ENCODE data around the gene KLHL20.
"Not testable (repeated sequence)": the region's sequence is repeated elsewhere in the genome, so short reads cannot be mapped to it uniquely, and the experiment has no call there.

The KLHL20 gene, protein sequence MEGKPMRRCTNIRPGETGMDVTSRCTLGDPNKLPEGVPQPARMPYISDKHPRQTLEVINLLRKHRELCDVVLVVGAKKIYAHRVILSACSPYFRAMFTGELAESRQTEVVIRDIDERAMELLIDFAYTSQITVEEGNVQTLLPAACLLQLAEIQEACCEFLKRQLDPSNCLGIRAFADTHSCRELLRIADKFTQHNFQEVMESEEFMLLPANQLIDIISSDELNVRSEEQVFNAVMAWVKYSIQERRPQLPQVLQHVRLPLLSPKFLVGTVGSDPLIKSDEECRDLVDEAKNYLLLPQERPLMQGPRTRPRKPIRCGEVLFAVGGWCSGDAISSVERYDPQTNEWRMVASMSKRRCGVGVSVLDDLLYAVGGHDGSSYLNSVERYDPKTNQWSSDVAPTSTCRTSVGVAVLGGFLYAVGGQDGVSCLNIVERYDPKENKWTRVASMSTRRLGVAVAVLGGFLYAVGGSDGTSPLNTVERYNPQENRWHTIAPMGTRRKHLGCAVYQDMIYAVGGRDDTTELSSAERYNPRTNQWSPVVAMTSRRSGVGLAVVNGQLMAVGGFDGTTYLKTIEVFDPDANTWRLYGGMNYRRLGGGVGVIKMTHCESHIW

DNA sequence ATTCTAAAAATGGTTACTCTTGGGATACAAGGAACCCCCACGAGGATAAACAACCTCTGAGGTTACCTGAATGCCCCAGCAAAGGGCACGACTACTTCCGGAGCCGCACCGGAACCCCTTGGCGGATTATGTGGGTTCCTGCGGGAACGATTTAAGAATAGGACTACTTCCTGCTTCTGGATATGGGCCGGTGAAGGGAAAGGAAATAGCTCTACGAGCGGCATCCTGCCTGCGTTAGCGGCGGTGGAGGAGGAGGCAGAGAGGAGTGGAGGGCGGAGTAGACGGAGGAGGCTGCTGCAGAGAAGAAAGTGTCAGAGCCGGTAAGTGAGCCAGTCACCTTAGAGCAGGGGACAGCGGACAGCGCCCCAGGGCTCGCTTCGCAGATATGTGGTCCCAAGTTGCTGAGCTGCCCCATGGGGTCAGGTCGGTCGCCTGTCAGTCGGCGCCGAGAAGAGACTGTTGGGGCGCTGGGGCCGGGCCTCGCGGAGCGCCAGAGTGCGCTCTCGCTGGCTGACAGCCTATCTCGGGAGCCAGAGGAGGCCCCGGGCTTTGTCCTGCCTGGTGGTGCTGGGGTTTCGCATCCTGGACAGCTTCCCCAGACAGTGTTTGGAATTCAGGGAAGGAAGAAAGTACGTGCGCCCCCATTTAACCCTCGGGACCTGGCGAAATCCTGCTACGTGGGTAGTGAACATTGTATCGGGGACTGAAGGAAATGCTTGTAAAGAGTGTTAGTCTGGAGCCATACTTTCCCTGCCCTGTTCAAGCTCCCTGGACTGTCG is at the start of gene KLHL20:
Gene KLHL20, plus strand, starts transcription at position 223 of the 779 bp plus-strand sequence. CDS start 1,063 bp downstream, outside the sequence.
- peaks cover 20% of the 10 kb centered on the region for H3K27me3 Mint-ChIP-seq
- H3K9me3 Mint-ChIP-seq: no peaks in the 10 kb centered on the region
- peaks cover 13% of the 10 kb centered on the region for H3K36me3 Mint-ChIP-seq (ENCODE audit: insufficient read depth)
- peak within 1 kb of the TSS; percentile 88 for H3K4me3 Mint-ChIP-seq
- ATAC-seq (replicated peaks; ENCODE audit: extremely low read depth, poor library complexity, severe bottlenecking) (peak; percentile 97), DNase-seq (ENCODE audit: low spot score in 2 of 2) (peak; percentile 78 to 89)
- peak within 1 kb of the TSS; percentile 92 for H3K27ac Mint-ChIP-seq (ENCODE audit: low read depth)
- H3K4me1 Mint-ChIP-seq: peaks cover 15% of the 10 kb centered on the region

DNA sequence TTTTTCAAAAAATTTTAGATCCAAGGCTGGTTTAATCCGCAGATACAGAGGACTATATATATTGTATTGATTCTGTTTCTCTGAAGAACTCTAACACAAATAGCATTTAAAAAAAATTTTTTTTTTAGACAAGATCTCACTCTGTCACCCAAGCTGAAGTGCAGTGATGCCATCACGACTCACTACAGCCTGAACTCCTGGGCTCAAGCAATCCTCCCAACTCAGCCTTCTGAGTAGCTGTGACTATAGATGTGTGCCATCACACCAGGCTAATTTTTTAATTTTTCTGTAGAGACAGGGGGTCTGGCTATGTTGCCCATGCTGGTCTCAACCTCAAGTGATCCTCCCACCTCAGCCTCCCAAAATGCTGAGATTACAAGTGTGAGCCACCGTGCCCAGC is 48.1 kb upstream of the KLHL20 start:
- no peak for DNase-seq (ENCODE audit: low spot score in 2 of 2)
- Mint-ChIP-seq H3K36me3 (ENCODE audit: insufficient read depth) (peaks cover 3% of the 10 kb centered on the region), H3K27me3 (peaks cover 49% of the 10 kb centered on the region), H3K27ac (ENCODE audit: low read depth) (no peak overlapping the region), H3K9me3 (no peaks in the 10 kb centered on the region), H3K4me1 (peaks cover 5% of the 10 kb centered on the region), H3K4me3 (no peak overlapping the region)
- no peak for ATAC-seq (replicated peaks; ENCODE audit: extremely low read depth, poor library complexity, severe bottlenecking)

DNA sequence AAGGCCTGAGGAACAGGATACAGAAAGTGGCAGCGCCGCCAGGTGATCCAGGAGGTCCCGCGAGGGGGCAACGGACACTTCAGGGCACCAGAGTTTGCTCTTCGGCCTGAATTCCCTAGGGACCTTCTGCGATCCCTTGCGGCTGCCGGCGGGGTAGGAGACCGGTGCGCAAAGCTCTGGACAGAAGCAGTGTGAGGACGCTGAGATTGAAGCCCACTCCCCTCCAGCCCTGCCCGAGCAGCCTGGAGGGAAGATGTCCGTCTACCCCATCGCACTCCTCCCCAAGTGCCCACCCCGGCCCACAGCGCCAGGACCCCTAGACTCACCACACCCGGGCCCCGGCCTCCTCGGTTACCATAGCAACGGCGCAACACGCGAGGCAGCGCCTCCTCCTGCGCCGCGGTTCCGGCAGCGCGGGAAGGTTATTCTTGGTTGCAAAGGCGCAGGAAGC is 45.3 kb upstream of the KLHL20 start, which contains the start of gene ANKRD45:
Gene ANKRD45, minus strand, starts transcription at position 361 of the 451 bp plus-strand sequence. CDS start 10,433 bp downstream, outside the sequence.
- ATAC-seq (replicated peaks; ENCODE audit: extremely low read depth, poor library complexity, severe bottlenecking) (no peak), DNase-seq (ENCODE audit: low spot score in 2 of 2) (no peak)
- Mint-ChIP-seq H3K27ac (ENCODE audit: low read depth) (no peak within 1 kb of the TSS), H3K36me3 (ENCODE audit: insufficient read depth) (peaks cover 3% of the 10 kb centered on the region), H3K4me3 (peak within 1 kb of the TSS; percentile 14), H3K27me3 (peaks cover 49% of the 10 kb centered on the region), H3K9me3 (no peaks in the 10 kb centered on the region), H3K4me1 (peaks cover 5% of the 10 kb centered on the region)

DNA sequence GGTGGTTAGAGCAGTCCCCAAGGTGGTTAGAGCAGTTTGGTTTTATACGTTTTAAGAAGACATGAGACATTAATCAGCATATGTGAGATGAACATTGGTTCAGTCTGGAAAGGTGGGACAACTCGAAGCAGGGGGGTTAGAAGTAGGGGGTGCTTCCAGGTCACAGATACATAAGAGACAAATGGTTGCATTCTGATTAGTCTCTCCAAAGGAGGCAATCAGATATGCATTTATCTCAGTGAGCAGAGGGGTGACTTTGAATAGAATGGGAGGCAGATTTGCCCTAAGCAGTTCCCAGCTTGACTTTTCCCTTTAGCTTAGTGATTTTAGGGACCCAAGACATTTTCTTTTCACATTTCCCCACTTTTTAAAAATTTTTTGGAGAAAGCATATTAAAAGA is 40.3 kb upstream of the KLHL20 start:
- not testable (repeated sequence) for H3K4me3 Mint-ChIP-seq; H3K9me3 Mint-ChIP-seq; DNase-seq (ENCODE audit: low spot score in 2 of 2); ATAC-seq (replicated peaks; ENCODE audit: extremely low read depth, poor library complexity, severe bottlenecking); H3K36me3 Mint-ChIP-seq (ENCODE audit: insufficient read depth); H3K4me1 Mint-ChIP-seq; H3K27ac Mint-ChIP-seq (ENCODE audit: low read depth)
- peaks cover 21% of the 10 kb centered on the region for H3K27me3 Mint-ChIP-seq

DNA sequence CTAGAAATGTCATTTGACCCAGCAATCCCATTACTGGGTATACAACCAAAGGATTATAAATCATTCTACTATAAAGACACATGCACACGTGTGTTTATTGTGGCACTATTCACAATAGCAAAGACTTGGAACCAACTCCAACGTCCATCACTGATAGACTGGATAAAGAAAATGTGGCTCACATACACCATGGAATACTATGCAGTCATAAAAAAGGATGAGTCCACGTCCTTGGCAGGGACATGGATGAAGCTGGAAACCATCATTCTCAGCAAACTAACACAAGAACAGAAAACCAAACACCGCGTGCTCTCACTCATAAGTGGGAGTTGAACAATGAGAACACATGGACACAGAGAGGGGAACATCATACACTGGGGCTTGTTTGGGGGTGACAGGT is 34.6 kb upstream of the KLHL20 start:
- not testable (repeated sequence) for ATAC-seq (replicated peaks; ENCODE audit: extremely low read depth, poor library complexity, severe bottlenecking); H3K4me3 Mint-ChIP-seq; H3K27ac Mint-ChIP-seq (ENCODE audit: low read depth); H3K27me3 Mint-ChIP-seq; DNase-seq (ENCODE audit: low spot score in 2 of 2); H3K4me1 Mint-ChIP-seq; H3K36me3 Mint-ChIP-seq (ENCODE audit: insufficient read depth); H3K9me3 Mint-ChIP-seq

DNA sequence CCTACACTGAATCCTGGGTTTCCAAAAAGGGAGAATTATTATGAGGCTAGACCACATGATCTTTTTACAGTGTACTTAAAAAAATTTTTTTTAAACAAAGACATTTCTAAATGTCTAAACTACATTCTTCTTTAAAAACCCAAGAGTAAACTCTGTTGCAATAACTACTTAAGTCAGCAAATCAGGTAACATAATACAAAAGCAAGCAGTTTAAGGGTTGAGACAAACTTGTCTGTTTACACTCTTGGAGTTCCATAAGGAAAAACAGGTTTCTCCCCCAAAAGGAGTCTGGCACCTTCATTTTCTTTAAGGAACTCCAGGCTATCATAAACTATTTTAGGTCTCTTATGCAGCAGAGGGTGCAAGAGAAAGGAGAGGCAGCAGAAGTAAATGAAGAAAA is 32.6 kb upstream of the KLHL20 start:
- ATAC-seq (replicated peaks; ENCODE audit: extremely low read depth, poor library complexity, severe bottlenecking): no peak
- no peak overlapping the region for H3K27ac Mint-ChIP-seq (ENCODE audit: low read depth)
- no peak for DNase-seq (ENCODE audit: low spot score in 2 of 2)

DNA sequence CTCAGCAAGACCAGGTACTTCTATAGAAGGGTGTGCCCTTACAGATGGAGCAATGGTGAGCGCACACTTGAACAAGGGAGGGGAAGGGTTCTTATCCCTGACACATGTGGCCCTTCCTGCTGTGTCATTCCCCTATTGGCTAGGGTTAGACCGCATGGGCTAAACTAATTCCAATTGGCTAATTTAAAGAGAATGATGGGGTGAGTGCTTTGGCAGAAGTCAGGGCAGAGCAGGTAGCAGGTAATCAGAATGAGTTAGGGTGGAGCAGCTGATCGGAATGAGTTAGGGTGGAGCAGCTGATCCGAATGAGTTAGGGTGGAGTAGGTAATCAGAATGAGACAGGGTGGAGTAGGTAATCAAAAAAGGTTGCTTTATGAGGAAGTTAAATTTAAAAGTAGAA is 30.9 kb upstream of the KLHL20 start:
- not testable (repeated sequence) for ATAC-seq (replicated peaks; ENCODE audit: extremely low read depth, poor library complexity, severe bottlenecking); H3K27ac Mint-ChIP-seq (ENCODE audit: low read depth); H3K4me1 Mint-ChIP-seq; H3K4me3 Mint-ChIP-seq; H3K36me3 Mint-ChIP-seq (ENCODE audit: insufficient read depth); H3K27me3 Mint-ChIP-seq; H3K9me3 Mint-ChIP-seq; DNase-seq (ENCODE audit: low spot score in 2 of 2)

More for the DNA sequence above, 32.6 kb upstream of the KLHL20 start:
- no peaks in the 10 kb centered on the region for H3K27me3 Mint-ChIP-seq
- H3K9me3 Mint-ChIP-seq: no peaks in the 10 kb centered on the region
- no peaks in the 10 kb centered on the region for H3K4me1 Mint-ChIP-seq
- H3K36me3 Mint-ChIP-seq (ENCODE audit: insufficient read depth): no peaks in the 10 kb centered on the region
- no peak overlapping the region for H3K4me3 Mint-ChIP-seq

DNA sequence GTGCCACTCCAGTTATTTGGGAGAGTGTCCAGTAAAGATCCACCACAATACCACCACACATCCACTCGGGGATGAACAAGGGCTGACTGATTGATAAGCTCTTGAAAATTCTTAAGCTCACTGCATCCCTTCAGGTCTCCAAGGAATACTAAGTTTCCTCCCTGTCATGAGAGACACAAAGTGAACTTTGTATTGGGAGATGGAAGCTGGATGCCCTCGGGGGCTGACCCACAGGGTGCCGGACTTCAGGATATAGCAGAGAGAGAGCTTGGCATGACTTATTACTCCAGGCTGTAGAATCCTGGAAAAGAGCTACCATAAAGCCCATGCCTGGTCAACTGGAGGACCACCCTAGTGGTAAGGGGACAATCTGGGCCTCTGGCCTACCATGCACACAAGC is 29.7 kb upstream of the KLHL20 start:
- not testable (repeated sequence) for H3K27ac Mint-ChIP-seq (ENCODE audit: low read depth); ATAC-seq (replicated peaks; ENCODE audit: extremely low read depth, poor library complexity, severe bottlenecking); DNase-seq (ENCODE audit: low spot score in 2 of 2); H3K4me3 Mint-ChIP-seq; H3K36me3 Mint-ChIP-seq (ENCODE audit: insufficient read depth); H3K27me3 Mint-ChIP-seq; H3K9me3 Mint-ChIP-seq
- peaks cover 11% of the 10 kb centered on the region for H3K4me1 Mint-ChIP-seq

DNA sequence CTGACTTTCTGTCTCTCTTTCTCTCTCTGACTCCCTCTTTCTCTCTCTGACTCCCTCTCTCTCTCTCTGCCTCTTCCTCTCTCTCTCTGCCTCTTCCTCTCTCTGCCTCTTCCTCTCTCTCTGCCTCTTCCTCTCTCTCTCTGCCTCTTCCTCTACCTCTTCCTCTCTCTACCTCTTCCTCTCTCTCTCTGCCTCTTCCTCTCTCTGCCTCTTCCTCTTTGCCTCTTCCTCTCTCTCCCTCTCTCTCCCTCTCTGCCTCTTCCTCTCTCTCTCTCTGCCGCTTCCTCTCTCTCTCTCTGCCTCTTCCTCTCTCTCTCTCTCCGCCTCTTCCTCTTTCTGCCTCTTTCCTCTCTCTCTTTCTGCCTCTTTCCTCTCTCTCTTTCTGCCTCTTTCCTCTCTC is 26.5 kb upstream of the KLHL20 start:
- DNase-seq (ENCODE audit: low spot score in 2 of 2): no peak
- Mint-ChIP-seq H3K9me3 (no peaks in the 10 kb centered on the region), H3K27me3 (no peaks in the 10 kb centered on the region), H3K4me1 (peaks cover 11% of the 10 kb centered on the region), H3K27ac (ENCODE audit: low read depth) (peak overlapping the region; percentile 88), H3K36me3 (ENCODE audit: insufficient read depth) (peaks cover 6% of the 10 kb centered on the region), H3K4me3 (peak overlapping the region; percentile 2)
- ATAC-seq (replicated peaks; ENCODE audit: extremely low read depth, poor library complexity, severe bottlenecking): no peak

DNA sequence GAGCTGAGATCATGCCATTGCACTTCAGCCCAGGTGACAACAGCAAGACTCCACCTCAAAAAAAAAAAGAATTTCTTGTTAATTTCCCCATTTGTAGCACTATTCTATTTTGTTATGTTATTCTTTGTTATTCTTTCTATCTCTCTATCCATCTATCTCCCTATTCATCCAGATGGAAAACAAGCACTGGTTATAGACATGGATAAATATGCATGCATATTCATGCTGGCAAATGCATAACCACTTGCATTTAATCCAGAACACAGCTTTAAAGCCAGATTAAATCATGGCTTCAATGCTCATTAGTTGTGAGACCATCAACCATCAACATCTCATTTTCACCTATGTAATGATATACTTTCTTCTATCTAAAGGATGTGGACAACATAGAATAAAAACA is 21.5 kb upstream of the KLHL20 start:
- Mint-ChIP-seq H3K27ac (ENCODE audit: low read depth) (no peak overlapping the region), H3K9me3 (no peaks in the 10 kb centered on the region), H3K36me3 (ENCODE audit: insufficient read depth) (peaks cover 4% of the 10 kb centered on the region), H3K27me3 (peaks cover 33% of the 10 kb centered on the region), H3K4me1 (peaks cover 7% of the 10 kb centered on the region), H3K4me3 (no peak overlapping the region)
- no peak for DNase-seq (ENCODE audit: low spot score in 2 of 2)
- ATAC-seq (replicated peaks; ENCODE audit: extremely low read depth, poor library complexity, severe bottlenecking): no peak

DNA sequence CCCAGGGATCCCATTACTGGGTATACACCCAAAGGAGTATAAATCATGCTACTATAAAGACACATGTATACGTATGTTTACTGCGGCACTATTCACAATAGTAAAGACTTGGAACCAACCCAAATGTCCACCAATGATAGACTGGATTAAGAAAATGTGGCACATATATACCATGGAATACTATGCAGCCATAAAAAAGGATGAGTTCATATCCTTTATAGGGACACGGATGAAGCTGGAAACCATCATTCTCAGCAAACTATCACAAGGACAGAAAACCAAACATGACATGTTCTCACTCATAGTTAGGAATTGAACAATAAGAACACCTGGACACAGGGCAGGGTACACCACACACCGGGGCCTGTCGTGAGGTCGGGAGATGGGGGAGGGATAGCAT is 13.5 kb upstream of the KLHL20 start:
- H3K27me3 Mint-ChIP-seq: peaks cover 36% of the 10 kb centered on the region
- H3K9me3 Mint-ChIP-seq; H3K4me1 Mint-ChIP-seq; H3K4me3 Mint-ChIP-seq; ATAC-seq (replicated peaks; ENCODE audit: extremely low read depth, poor library complexity, severe bottlenecking); H3K36me3 Mint-ChIP-seq (ENCODE audit: insufficient read depth); DNase-seq (ENCODE audit: low spot score in 2 of 2); H3K27ac Mint-ChIP-seq (ENCODE audit: low read depth): not testable (repeated sequence)

DNA sequence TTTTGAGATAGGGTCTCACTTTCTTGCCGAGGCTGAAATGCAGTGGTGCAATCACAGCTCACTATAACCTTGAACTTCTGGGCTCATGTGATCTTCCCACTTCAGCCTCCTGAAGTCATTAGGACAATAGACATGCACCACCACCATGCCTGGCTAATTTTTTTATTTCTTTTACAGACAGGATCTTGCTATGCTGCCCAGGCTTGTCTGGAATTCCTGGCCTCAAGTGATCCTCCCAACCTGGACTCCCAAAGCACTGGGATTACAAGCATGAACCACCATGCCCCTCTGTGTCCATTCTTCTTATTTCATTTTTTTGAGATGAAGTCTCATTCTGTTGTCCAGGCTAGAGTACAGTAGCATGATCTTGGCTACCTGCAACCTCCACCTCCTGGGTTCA is 12.0 kb upstream of the KLHL20 start:
- H3K27me3 Mint-ChIP-seq: peaks cover 21% of the 10 kb centered on the region
- H3K4me3 Mint-ChIP-seq: no peak overlapping the region
- no peak overlapping the region for H3K27ac Mint-ChIP-seq (ENCODE audit: low read depth)
- ATAC-seq (replicated peaks; ENCODE audit: extremely low read depth, poor library complexity, severe bottlenecking): no peak
- no peak for DNase-seq (ENCODE audit: low spot score in 2 of 2)
- no peaks in the 10 kb centered on the region for H3K9me3 Mint-ChIP-seq
- H3K36me3 Mint-ChIP-seq (ENCODE audit: insufficient read depth): peaks cover 2% of the 10 kb centered on the region
- H3K4me1 Mint-ChIP-seq: no peaks in the 10 kb centered on the region

Measured in central memory CD8-positive, alpha-beta T cell (primary cell).